ENCODE measurements around the gene SPTBN1.

SPTBN1 gene

DNA sequence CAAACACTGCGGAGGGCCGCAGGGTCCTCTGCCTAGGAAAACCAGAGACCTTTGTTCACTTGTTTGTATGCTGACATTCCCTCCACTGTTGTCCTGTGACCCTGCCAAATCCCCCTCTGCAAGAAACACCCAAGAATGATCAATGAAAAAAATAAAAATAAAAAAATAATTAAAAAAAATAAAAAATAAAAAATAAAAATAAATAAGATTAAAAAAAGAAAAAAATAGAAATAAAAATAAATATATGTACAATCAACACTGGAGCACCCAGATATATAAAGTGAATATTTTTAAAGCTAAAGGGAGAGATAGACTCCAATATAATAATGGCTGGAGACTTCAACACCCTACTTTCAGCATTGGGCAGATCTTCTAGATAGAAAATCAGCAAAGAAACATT is 243.5 kb downstream of the SPTBN1 start:
- H3K4me1 ChIP-seq (ENCODE audit: insufficient read depth, low read length, poor library complexity, severe bottlenecking), result no peaks in the 10 kb centered on the region
- no peaks in the 10 kb centered on the region for H3K9me3 ChIP-seq (ENCODE audit: insufficient read depth, low read depth, low read length)
- no peaks in the 10 kb centered on the region for H3K27me3 ChIP-seq (ENCODE audit: insufficient read depth, low read length, poor library complexity, severe bottlenecking)
- no peak overlapping the region for H3K9ac ChIP-seq (ENCODE audit: low read depth, low read length, poor library complexity, severe bottlenecking)
- no peaks in the 10 kb centered on the region for H3K36me3 ChIP-seq (ENCODE audit: insufficient read depth, low read length)
- H3K79me2 ChIP-seq (ENCODE audit: insufficient read depth, low read length), result no peaks in the 10 kb centered on the region
- H3K4me2 ChIP-seq (ENCODE audit: low read depth, low read length, poor library complexity, severe bottlenecking), result no peak overlapping the region
- no peaks in the 10 kb centered on the region for H4K20me1 ChIP-seq (ENCODE audit: insufficient read depth, low read length, poor library complexity, severe bottlenecking)
- no peak overlapping the region for H2AFZ ChIP-seq (ENCODE audit: low read length)
- no peaks in the 10 kb centered on the region for H3K9me2 ChIP-seq (replicated peaks; ENCODE audit: low read depth, low read length)
- TF ChIP-seq, protein P1, sequence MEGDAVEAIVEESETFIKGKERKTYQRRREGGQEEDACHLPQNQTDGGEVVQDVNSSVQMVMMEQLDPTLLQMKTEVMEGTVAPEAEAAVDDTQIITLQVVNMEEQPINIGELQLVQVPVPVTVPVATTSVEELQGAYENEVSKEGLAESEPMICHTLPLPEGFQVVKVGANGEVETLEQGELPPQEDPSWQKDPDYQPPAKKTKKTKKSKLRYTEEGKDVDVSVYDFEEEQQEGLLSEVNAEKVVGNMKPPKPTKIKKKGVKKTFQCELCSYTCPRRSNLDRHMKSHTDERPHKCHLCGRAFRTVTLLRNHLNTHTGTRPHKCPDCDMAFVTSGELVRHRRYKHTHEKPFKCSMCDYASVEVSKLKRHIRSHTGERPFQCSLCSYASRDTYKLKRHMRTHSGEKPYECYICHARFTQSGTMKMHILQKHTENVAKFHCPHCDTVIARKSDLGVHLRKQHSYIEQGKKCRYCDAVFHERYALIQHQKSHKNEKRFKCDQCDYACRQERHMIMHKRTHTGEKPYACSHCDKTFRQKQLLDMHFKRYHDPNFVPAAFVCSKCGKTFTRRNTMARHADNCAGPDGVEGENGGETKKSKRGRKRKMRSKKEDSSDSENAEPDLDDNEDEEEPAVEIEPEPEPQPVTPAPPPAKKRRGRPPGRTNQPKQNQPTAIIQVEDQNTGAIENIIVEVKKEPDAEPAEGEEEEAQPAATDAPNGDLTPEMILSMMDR (conservative IDR thresholded peaks at IDR 0.05; ENCODE audit: low read length), result no peak
- TF ChIP-seq EZH2phosphoT487 (IDR thresholded peaks at IDR 0.05; ENCODE audit: borderline replicate concordance), result no peak
- no peaks in the 10 kb centered on the region for H3F3A ChIP-seq (ENCODE audit: low read depth)
- no peak overlapping the region for H3K4me3 ChIP-seq (ENCODE audit: low read length, poor library complexity, severe bottlenecking)

DNA sequence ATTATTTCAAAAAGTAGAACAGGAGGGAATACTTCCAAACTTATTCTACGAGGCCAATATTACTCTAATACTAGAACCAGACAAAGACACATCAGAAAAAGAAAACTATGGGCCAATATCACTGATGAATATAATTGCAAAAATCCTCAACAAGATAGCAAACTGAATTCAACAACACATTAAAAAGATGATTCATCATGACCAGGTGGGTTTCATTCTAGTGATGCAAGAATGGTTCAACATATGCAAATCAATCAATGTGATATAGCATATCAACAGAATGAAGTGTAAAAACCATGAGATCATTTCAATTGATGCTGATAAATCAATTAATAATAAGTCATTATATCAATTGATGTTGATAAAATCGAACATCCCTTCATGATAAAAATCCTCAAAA is 244.9 kb downstream of the SPTBN1 start:
- Histone ChIP-seq H3K4me1 (ENCODE audit: insufficient read depth, low read length, poor library complexity, severe bottlenecking) (no peaks in the 10 kb centered on the region), H3K4me3 (ENCODE audit: low read length, poor library complexity, severe bottlenecking) (no peak overlapping the region), H3F3A (ENCODE audit: low read depth) (no peaks in the 10 kb centered on the region), H3K36me3 (ENCODE audit: insufficient read depth, low read length) (no peaks in the 10 kb centered on the region), H3K27me3 (ENCODE audit: insufficient read depth, low read length, poor library complexity, severe bottlenecking) (no peaks in the 10 kb centered on the region), H3K4me2 (ENCODE audit: low read depth, low read length, poor library complexity, severe bottlenecking) (no peak overlapping the region), H2AFZ (ENCODE audit: low read length) (no peak overlapping the region), H3K9me3 (ENCODE audit: insufficient read depth, low read depth, low read length) (no peaks in the 10 kb centered on the region), H3K9ac (ENCODE audit: low read depth, low read length, poor library complexity, severe bottlenecking) (no peak overlapping the region), H3K9me2 (replicated peaks; ENCODE audit: low read depth, low read length) (no peaks in the 10 kb centered on the region), H3K79me2 (ENCODE audit: insufficient read depth, low read length) (no peaks in the 10 kb centered on the region), H4K20me1 (ENCODE audit: insufficient read depth, low read length, poor library complexity, severe bottlenecking) (no peaks in the 10 kb centered on the region)
- TF ChIP-seq, protein P1 (conservative IDR thresholded peaks at IDR 0.05; ENCODE audit: low read length), result no peak
- no peak for TF ChIP-seq EZH2phosphoT487 (IDR thresholded peaks at IDR 0.05; ENCODE audit: borderline replicate concordance)

DNA sequence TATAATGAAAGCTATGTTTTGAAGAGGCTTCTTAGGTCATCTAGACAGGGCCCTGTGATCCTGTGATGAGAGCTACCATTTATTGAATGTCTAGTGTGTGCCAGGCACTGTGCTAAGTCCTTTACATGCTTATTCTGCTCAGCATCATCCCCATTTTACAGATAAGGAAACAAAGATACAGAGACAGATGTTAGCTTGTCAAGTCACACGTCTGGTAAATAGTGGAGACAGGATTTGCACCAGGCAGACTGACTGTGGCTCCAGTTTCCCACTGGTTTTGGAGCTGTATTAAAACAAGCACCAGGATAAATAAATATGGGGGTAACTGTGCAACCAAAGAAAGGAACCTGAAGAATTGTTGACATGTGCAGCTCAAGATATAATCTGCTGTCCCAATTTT is 248.1 kb downstream of the SPTBN1 start:
- Histone ChIP-seq H3K79me2 (ENCODE audit: insufficient read depth, low read length) (no peaks in the 10 kb centered on the region), H3K4me3 (ENCODE audit: low read length, poor library complexity, severe bottlenecking) (no peak overlapping the region), H3K9me3 (ENCODE audit: insufficient read depth, low read depth, low read length) (no peaks in the 10 kb centered on the region), H3K27me3 (ENCODE audit: insufficient read depth, low read length, poor library complexity, severe bottlenecking) (no peaks in the 10 kb centered on the region), H2AFZ (ENCODE audit: low read length) (no peak overlapping the region), H4K20me1 (ENCODE audit: insufficient read depth, low read length, poor library complexity, severe bottlenecking) (no peaks in the 10 kb centered on the region), H3K36me3 (ENCODE audit: insufficient read depth, low read length) (no peaks in the 10 kb centered on the region), H3F3A (ENCODE audit: low read depth) (no peaks in the 10 kb centered on the region), H3K4me2 (ENCODE audit: low read depth, low read length, poor library complexity, severe bottlenecking) (no peak overlapping the region), H3K9ac (ENCODE audit: low read depth, low read length, poor library complexity, severe bottlenecking) (no peak overlapping the region), H3K4me1 (ENCODE audit: insufficient read depth, low read length, poor library complexity, severe bottlenecking) (no peaks in the 10 kb centered on the region), H3K9me2 (replicated peaks; ENCODE audit: low read depth, low read length) (no peaks in the 10 kb centered on the region)
- TF ChIP-seq, protein P1 (conservative IDR thresholded peaks at IDR 0.05; ENCODE audit: low read length), result no peak
- TF ChIP-seq EZH2phosphoT487 (IDR thresholded peaks at IDR 0.05; ENCODE audit: borderline replicate concordance), result no peak
